Stimulated activated memory B cell treated with anti-CD40 and anti-IgM and Interleukin-4, amounts not matched to agents 10 μg/mL and 1 μg/mL and 100 μg/mL, for 72 hours (primary cell): ENCODE measurements around the gene SCRN1.

Experiments used
- ATAC-seq: fragments of 150-1000 bp; cut with Tn5 transposase; 2 replicates; pipeline ENCODE4 v1.10.0; 2021
- H3K27ac Mint-ChIP-seq: one replicate; pipeline ENCODE4 v1.8.0; 2022; ENCODE audit warnings: mild to moderate bottlenecking, mixed read lengths
- H3K27me3 Mint-ChIP-seq: one replicate; pipeline ENCODE4 v1.8.0; 2022; ENCODE audit warnings: mixed read lengths
- H3K36me3 Mint-ChIP-seq: one replicate; pipeline ENCODE4 v1.8.0; 2022; ENCODE audit warnings: mixed read lengths
- H3K4me1 Mint-ChIP-seq: one replicate; pipeline ENCODE4 v1.8.0; 2022; ENCODE audit warnings: mixed read lengths
- H3K4me3 Mint-ChIP-seq: one replicate; pipeline ENCODE4 v1.8.0; 2022; ENCODE audit warnings: mild to moderate bottlenecking, moderate library complexity, mixed read lengths
- H3K9me3 Mint-ChIP-seq: one replicate; pipeline ENCODE4 v1.8.0; 2022; ENCODE audit warnings: mixed read lengths

The SCRN1 gene

DNA sequence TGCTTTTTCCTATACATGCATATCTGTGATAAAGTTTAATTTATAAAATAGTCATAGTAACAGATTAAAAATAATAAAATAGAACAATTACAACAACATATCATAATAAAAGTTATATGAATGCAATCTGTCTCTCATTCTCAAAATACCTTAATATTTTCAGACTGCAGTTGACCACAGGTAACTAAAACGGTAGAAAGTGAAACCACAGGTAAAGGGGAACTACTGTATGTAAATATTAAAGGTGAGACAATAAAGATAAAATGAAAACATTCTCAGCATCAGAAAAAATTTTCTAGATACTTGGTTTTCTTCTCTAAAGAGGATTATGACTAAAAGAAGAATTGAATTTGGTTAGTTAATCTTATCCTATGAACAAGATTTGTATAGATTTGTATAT is 30.9 kb upstream of the SCRN1 start:
- peaks cover 35% of the 10 kb centered on the region for H3K4me1 Mint-ChIP-seq
- H3K4me3 Mint-ChIP-seq, result no peak overlapping the region
- ATAC-seq, result no peak
- peaks cover 26% of the 10 kb centered on the region for H3K36me3 Mint-ChIP-seq
- no peaks in the 10 kb centered on the region for H3K27me3 Mint-ChIP-seq
- H3K9me3 Mint-ChIP-seq, result no peaks in the 10 kb centered on the region
- H3K27ac Mint-ChIP-seq, result no peak overlapping the region

DNA sequence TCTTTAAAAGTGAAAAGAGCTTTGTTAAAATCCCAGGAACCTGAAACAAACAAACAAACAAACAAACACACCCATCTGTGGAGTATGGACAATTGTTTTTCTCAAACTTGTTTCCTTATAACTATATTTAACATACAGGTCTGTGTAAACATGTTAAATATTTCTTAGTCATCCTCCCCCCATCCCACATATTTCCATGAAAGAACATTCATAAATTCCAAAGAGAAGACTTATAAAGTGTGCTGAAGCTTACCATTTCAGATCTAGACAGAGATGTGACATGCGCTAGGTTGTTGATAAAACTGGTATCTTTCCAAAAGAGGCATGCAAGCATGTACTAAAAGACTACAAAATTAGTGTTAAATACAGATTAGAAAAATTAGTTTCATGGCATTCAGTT is 30.4 kb upstream of the SCRN1 start:
- H3K4me3 Mint-ChIP-seq, result no peak overlapping the region
- peaks cover 26% of the 10 kb centered on the region for H3K36me3 Mint-ChIP-seq
- peaks cover 29% of the 10 kb centered on the region for H3K4me1 Mint-ChIP-seq
- no peak for ATAC-seq
- H3K27me3 Mint-ChIP-seq, result no peaks in the 10 kb centered on the region
- H3K9me3 Mint-ChIP-seq, result no peaks in the 10 kb centered on the region
- H3K27ac Mint-ChIP-seq, result peak overlapping the region; percentile 22

DNA sequence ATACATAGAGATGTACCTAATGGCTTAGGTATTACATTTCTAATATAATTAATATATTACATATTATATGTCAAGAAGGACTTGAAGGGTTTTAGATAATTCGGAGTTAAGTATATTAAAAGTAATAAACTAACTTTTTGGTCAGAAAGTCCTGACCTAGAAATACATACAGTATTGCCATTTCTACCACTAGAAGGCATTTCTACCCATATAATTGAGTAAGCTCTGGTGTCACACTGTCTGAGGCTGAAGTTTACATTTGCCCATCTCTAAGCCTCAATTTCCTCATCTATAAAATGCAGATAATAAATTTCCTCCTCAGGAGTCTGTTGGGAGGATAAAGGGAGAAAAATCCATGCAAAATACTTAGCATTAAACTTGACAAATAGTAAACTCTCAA is 29.8 kb upstream of the SCRN1 start:
- H3K4me1 Mint-ChIP-seq, result peaks cover 24% of the 10 kb centered on the region
- no peak for ATAC-seq
- no peaks in the 10 kb centered on the region for H3K27me3 Mint-ChIP-seq
- peaks cover 32% of the 10 kb centered on the region for H3K36me3 Mint-ChIP-seq
- no peaks in the 10 kb centered on the region for H3K9me3 Mint-ChIP-seq
- H3K27ac Mint-ChIP-seq, result peak overlapping the region; percentile 22
- no peak overlapping the region for H3K4me3 Mint-ChIP-seq

DNA sequence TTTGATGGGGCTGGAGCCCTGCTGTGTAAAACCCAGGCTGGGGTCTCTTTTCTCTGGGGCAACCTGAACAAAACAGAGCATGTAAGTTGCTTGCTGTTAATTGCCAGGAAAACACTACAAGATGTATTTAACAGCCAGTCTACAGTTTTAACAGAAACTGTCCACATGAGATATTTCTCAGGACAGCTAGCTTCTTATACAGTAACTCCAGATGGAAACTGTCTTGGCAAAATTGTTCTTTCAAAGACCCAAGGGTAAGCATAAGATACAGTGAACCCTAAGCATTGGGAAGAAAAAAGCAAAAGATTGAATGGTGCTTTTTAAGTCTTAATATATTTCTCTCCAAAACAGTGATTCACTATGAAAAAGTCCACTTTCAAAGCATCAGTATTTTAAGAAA is 28.9 kb upstream of the SCRN1 start:
- Mint-ChIP-seq H3K4me3 (no peak overlapping the region), H3K27me3 (no peaks in the 10 kb centered on the region), H3K36me3 (peaks cover 35% of the 10 kb centered on the region), H3K27ac (no peak overlapping the region), H3K4me1 (peaks cover 19% of the 10 kb centered on the region), H3K9me3 (no peaks in the 10 kb centered on the region)
- no peak for ATAC-seq

DNA sequence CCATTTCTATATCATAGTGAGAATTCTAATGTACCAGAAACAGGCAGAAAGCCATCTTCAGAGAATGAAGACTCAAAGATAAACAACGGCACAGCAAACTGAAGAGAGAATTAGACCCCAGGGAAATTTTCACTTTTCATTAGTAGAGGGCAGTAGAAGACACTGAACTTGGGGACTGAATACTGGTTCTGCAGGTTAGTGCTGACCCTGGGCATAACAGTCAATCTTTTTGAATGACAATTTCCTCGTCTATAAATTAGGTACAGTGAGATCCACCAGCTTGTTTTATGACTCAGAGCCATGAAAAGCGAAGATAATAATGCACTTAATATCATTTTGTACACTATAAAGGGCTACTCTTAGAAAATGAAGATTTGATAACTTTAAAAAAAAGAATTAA is 23.2 kb upstream of the SCRN1 start:
- no peaks in the 10 kb centered on the region for H3K9me3 Mint-ChIP-seq
- H3K27ac Mint-ChIP-seq, result no peak overlapping the region
- H3K36me3 Mint-ChIP-seq, result peaks cover 25% of the 10 kb centered on the region
- no peak for ATAC-seq
- H3K4me3 Mint-ChIP-seq, result no peak overlapping the region
- no peaks in the 10 kb centered on the region for H3K27me3 Mint-ChIP-seq
- H3K4me1 Mint-ChIP-seq, result no peaks in the 10 kb centered on the region

DNA sequence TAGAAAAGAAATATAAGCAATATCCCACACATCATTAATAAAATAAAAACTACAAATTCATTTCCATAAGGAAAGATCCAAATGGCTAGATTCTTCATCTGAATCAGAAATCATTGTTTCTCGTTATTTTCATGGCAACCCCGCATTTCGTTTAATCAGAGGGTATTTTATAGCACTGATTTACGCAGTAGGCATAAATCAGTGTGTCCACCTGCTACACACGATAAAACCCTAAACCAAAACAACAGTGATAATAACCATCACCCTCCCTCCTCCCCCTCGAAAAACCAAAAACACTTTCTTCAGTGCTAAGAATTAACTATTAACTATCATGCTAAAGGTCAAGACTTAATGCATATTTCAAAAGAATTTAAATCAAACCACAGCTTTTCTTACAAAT is 20.4 kb upstream of the SCRN1 start:
- Mint-ChIP-seq H3K4me3 (no peak overlapping the region), H3K27me3 (no peaks in the 10 kb centered on the region), H3K36me3 (peaks cover 17% of the 10 kb centered on the region), H3K9me3 (no peaks in the 10 kb centered on the region), H3K4me1 (no peaks in the 10 kb centered on the region), H3K27ac (no peak overlapping the region)
- ATAC-seq, result no peak

DNA sequence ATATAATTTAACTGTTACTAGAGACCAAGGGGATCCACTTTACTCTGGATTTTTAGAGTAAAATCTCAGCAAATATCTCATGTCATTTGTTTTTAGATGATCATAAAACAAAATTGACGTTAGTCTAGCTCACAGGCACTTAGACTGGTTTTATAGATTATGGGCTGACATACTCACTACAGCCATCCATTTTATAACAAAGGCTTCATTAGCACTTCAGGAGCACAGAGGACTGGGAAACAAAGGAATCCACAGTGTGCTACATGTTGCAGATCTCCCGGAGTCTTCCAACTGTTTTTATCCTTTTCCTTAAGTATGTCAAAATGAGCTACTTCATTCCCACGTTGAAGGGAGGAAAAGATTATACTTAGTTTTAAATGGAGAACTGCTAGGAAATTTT is 15.9 kb upstream of the SCRN1 start:
- H3K9me3 Mint-ChIP-seq, result no peaks in the 10 kb centered on the region
- no peaks in the 10 kb centered on the region for H3K27me3 Mint-ChIP-seq
- no peaks in the 10 kb centered on the region for H3K36me3 Mint-ChIP-seq
- no peak overlapping the region for H3K4me3 Mint-ChIP-seq
- H3K4me1 Mint-ChIP-seq, result no peaks in the 10 kb centered on the region
- no peak overlapping the region for H3K27ac Mint-ChIP-seq
- ATAC-seq, result no peak

DNA sequence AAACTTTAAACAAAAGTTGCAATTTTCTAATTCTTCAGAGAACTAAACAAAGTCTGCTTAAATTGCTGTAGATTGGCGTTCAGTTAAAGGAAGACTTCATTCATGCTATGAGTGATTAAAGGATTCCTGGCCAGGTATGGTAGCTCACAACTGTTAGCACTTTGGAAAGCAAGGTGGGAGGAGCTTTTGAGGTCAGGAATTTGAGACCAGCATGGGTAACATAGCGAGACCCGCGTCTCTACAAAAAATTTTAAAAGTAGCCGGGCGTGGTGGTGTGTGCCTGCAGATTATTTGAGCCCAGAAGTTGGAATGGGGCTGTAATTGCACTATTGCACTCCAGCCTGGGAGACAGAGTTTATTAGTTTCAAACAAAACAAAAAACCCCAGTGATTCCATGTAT is 13.5 kb upstream of the SCRN1 start:
- H3K4me1 Mint-ChIP-seq, result no peaks in the 10 kb centered on the region
- no peaks in the 10 kb centered on the region for H3K27me3 Mint-ChIP-seq
- no peak for ATAC-seq
- no peaks in the 10 kb centered on the region for H3K36me3 Mint-ChIP-seq
- H3K27ac Mint-ChIP-seq, result no peak overlapping the region
- no peaks in the 10 kb centered on the region for H3K9me3 Mint-ChIP-seq
- no peak overlapping the region for H3K4me3 Mint-ChIP-seq

DNA sequence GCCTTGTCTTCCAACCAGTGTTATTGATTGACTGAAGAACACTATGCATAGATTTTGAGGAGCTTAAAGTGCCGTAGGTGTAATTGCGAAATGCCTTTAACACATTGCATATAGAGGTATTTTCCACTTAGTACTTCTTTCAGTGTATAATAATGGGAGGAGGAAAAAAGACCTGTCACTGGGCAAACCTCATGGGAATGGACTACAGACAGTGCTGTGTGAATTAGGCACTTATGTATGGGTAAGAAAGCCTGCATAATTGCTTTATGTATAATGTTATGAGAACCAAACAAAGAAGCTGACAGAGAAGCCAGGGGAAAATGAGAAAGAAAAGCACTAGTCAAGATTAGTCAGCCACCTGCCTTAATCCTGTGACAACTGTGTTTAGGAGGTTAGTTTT is 12.4 kb upstream of the SCRN1 start:
- Mint-ChIP-seq H3K27ac (no peak overlapping the region), H3K4me3 (no peak overlapping the region)

DNA sequence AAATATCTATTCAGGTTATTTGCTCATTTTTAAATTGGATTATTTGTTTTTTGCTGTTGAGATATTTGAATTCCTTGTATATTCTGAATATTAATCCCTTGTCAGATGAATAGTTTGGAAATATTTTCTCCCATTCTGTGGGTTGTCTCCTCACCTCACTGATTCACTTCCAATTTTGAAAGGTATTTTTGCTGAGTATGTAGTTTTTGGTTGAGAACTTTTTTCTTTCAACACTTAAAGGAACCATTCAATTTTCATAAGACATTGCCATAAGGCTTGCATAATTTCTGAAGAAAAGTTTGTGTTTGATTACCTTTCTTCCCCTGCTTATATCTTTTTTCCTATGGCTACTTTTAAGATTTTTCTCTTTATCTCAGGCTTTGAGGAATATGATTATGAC is 8.9 kb upstream of the SCRN1 start:
- Mint-ChIP-seq H3K9me3 (peaks cover 4% of the 10 kb centered on the region), H3K27me3 (no peaks in the 10 kb centered on the region), H3K27ac (no peak overlapping the region), H3K36me3 (peaks cover 6% of the 10 kb centered on the region), H3K4me1 (no peaks in the 10 kb centered on the region), H3K4me3 (no peak overlapping the region)
- ATAC-seq, result no peak

More for the DNA sequence above, 12.4 kb upstream of the SCRN1 start:
- Mint-ChIP-seq H3K4me1 (no peaks in the 10 kb centered on the region), H3K9me3 (no peaks in the 10 kb centered on the region), H3K36me3 (no peaks in the 10 kb centered on the region), H3K27me3 (no peaks in the 10 kb centered on the region)
- ATAC-seq, result no peak

DNA sequence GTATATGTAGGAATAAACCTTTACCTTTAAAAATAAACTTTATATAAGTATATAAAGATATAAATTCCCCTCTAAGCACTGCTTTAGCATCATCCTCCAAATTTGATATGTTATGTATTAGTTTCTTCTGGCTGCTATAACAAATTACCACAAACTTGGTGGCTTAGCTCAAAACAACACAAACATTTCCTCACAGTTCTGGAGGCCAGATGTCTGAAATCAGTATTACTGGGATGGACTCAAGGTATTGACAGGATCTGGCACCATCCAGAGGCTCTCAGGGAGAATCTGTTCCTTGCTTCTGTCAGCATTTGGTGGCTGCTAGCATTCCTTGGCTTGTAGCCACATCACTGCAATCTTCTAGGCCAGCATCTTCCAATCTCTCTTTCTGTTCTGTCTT is 6.7 kb upstream of the SCRN1 start:
- Mint-ChIP-seq H3K9me3 (peaks cover 4% of the 10 kb centered on the region), H3K27ac (no peak overlapping the region), H3K4me3 (no peak overlapping the region), H3K36me3 (peaks cover 6% of the 10 kb centered on the region), H3K4me1 (no peaks in the 10 kb centered on the region), H3K27me3 (no peaks in the 10 kb centered on the region)
- ATAC-seq, result no peak

DNA sequence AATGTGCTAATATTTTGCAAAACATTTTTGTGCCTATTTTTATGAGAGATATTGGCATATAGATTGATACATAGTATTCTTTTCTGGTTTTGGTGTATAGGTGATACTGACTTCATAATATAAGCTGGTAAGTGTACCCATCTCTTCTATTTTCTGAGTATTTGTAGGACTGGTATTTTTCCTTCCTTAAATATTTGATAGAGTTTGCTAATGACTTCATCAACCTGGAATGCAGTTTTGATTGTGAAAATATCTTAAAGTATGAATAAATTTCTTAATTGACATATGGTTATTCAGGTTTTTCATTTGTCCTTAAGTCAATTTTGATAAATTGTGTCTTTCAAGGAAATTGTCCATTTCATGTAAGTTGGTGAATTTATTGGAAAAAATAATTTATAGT is 6.1 kb upstream of the SCRN1 start:
- peaks cover 6% of the 10 kb centered on the region for H3K36me3 Mint-ChIP-seq
- no peak for ATAC-seq
- no peak overlapping the region for H3K4me3 Mint-ChIP-seq
- no peak overlapping the region for H3K27ac Mint-ChIP-seq
- peaks cover 4% of the 10 kb centered on the region for H3K9me3 Mint-ChIP-seq
- no peaks in the 10 kb centered on the region for H3K27me3 Mint-ChIP-seq
- peaks cover 6% of the 10 kb centered on the region for H3K4me1 Mint-ChIP-seq

DNA sequence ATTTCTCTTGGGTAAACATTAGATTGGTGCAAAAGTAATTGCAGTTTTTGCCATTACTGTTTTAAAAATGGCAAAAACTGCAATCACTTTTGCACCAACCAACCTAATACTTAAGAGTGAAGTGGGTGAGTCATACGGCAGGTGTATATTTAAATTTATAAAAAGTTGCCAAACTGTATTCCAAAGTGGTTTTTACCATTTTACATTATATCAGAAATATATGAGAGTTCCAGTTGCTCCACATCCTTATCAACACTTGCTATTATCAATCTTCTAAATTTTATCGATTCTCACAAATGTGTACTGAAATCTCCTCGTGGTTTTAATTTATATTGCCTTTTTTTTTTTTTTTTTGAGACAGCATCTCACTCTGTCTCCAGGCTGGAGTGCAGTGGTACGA is 3.5 kb upstream of the SCRN1 start:
- Mint-ChIP-seq H3K27ac (no peak overlapping the region), H3K9me3 (peaks cover 4% of the 10 kb centered on the region), H3K4me1 (peaks cover 15% of the 10 kb centered on the region), H3K27me3 (no peaks in the 10 kb centered on the region), H3K36me3 (peaks cover 6% of the 10 kb centered on the region), H3K4me3 (no peak overlapping the region)
- no peak for ATAC-seq

DNA sequence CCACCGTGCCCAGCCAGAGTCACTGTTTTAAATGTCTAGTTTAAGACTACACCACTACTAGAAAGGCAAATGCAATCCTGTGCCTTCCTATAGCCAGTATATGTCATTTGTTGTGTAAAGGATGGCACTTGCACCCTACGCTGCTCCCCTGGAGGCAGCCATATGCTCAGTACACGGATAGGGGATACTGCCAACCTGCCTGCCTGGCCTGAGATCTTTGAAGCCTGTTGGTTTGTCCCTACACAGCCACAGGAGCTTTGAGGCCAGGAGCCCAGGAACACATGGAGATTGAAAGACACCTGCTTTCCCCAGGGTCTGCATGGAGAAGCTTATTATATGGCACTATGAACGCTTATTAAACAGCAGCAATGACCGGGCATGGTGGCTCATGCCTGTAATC is 2.3 kb upstream of the SCRN1 start:
- no peaks in the 10 kb centered on the region for H3K27me3 Mint-ChIP-seq
- peaks cover 26% of the 10 kb centered on the region for H3K4me1 Mint-ChIP-seq
- no peak for ATAC-seq
- H3K36me3 Mint-ChIP-seq, result peaks cover 6% of the 10 kb centered on the region
- H3K4me3 Mint-ChIP-seq, result no peak overlapping the region
- H3K9me3 Mint-ChIP-seq, result peaks cover 4% of the 10 kb centered on the region
- no peak overlapping the region for H3K27ac Mint-ChIP-seq

DNA sequence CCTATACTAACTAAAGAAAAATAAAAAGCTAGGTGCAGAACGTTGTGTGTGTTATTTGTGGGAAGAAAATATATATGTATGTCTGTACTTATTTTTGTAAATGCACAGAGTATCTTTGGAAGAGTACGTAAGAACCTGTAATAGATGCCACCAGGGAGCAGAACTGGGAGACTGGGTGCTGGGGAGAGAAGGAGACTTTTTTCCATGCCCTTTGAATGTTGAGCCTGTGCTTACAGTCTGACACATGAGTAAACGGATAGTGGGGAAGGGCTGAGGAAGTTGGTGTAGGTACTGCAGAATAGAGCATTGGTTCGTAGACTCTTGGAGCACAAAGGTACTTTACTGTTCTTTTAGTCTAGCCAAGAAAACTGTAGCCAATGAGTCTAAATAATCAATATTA is 1.3 kb upstream of the SCRN1 start:
- H3K36me3 Mint-ChIP-seq, result no peaks in the 10 kb centered on the region
- H3K27ac Mint-ChIP-seq, result peak overlapping the region; percentile 76
- peak overlapping the region; percentile 55 for H3K4me3 Mint-ChIP-seq
- H3K9me3 Mint-ChIP-seq, result no peaks in the 10 kb centered on the region
- H3K27me3 Mint-ChIP-seq, result no peaks in the 10 kb centered on the region
- peaks cover 29% of the 10 kb centered on the region for H3K4me1 Mint-ChIP-seq
- ATAC-seq, result no peak

DNA sequence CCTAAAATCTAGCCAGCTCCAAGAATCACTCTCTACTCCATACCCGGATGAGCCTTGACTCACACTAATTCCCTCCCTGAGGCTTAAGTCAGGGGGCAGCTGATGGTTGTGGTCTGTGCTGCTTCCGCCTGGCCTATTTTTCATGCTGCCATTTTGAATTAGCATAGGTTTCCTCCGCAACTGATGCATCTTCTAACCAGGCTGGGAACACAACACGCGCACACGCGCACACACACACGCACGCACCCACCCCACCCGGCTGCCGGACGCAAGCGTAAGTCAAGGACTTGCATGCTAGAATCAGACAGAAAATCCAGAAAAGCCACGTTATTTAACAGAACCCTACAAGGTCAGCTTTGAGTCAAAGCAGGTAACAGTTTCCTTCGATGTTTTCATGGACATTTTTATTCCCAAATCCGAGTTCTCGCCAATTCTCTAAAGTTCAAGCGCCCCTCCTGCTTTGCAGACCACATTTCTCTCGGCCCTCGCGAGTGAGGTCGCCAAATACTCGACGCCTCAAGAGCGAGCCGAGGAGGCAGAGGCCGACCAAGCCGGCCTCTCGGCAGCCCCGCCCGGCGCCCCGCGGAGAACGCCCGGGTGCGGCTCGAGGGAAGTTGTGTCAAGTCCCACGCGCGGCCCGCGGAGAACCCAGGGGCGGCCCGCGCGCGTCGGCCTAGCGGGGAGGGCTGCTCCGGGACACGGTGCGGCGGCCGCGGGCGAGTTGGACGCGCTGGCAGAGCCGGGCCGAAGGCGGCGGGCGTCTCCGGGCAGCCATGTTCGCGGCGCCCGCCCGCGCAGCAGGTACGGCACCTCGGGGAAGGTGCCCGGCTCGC is 961 bp downstream of the SCRN1 start:
- peaks cover 36% of the 10 kb centered on the region for H3K4me1 Mint-ChIP-seq
- no peaks in the 10 kb centered on the region for H3K27me3 Mint-ChIP-seq
- no peaks in the 10 kb centered on the region for H3K9me3 Mint-ChIP-seq
- no peaks in the 10 kb centered on the region for H3K36me3 Mint-ChIP-seq
- H3K4me3 Mint-ChIP-seq, result peak overlapping the region; percentile 86
- H3K27ac Mint-ChIP-seq, result peak overlapping the region; percentile 76
- ATAC-seq, result peak; percentile 70
